Measurements from ENCODE around the gene RAB40B.

Gene RAB40B

DNA sequence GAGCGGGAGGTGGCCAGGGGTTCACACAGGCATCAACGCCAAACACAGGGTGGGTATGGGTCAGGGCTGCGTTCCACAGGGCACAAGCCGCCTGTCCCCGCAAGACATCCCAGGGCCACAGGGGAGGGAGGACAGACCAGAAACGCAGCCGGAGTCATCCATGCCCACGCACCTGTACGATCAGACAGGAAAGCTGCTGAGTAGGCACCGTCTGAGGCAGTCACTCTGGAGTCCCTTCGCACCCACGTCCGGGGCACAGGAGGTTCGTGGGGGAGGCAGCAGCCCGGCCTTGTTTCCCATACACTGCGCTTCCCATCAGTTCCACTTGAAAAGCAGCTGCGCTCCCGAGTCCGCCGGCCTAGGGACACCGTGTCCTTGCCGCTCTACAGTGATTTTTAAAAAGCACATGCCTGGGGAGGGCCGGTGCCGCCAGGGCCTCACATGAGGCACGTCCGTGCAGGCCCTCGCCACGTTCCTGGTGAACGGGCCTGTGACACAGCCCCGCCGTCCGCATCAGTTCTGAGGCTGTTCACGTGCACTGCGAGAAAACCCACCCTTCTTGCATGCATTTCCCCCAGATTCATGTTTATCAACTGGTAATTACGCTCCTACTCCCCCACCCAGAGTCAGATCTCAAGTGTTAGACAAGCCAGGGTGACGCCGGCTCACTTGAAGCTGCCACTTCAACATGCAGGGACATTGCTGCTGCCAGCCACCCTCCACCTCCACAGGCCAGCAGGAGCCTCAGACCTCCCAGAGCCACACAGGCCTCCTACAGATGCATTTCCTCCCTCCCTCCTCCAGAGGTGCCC is 85.0 kb downstream of the RAB40B start:
- no peak for DNase-seq

- no peak for DNase-seq
These were observed 87.1 kb downstream of the RAB40B start for GRCh38 chr17:82611140-82612058.

- no peak for DNase-seq
These were observed 88.8 kb downstream of the RAB40B start for GRCh38 chr17:82609655-82610054.

DNA sequence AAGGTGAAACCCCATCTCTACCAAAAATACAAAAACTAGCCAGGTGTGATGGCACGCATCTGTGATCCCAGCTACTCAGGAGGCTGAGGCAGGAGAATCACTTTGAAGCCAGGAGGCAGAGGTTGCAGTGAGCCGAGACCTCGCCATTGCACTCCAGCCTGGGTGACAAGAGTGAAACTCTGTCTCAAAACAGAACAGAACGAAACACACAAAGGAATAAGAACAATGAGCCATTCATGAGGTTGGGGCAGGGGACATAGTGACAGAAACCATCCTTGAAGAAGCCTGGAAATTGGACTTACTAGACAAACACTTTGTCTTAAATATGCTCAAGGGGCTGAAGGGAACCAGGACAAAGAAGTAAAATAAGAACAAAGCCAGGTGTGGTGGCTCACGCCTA is 89.7 kb downstream of the RAB40B start:
- no peak for DNase-seq

GRCh38 chr17:82605939-82606600 is 92.4 kb downstream of the RAB40B start:
- DNase-seq: no peak

Measured in activated CD4-positive, alpha-beta T cell treated with anti-CD3 and anti-CD28 coated beads, Interleukin-2, amount 50 U/mL, for 4 hours (primary cell).